A549 (cell line): ENCODE measurements around the gene EFHC2.

Experiments used
- CEBPB ChIP-seq, 2 experiments: fragments of >200 bp in 1 of 2; sonication (Bioruptor Twin) in 1 of 2; formaldehyde crosslinking in 1 of 2; IDR thresholded peaks; 2 replicates each; pipeline ENCODE4 v1.6.1; 2012 to 2016
- CTCF ChIP-seq: fragments of >200 bp; sonication (Bioruptor Twin); formaldehyde crosslinking; IDR thresholded peaks from 3 replicates; pipeline ENCODE4 v1.5.1; 2016
- EP300 ChIP-seq, 2 experiments: fragments of >200 bp; sonication (Bioruptor Twin); formaldehyde crosslinking; IDR thresholded peaks; 2 replicates in 1 of 2; 3 replicates in 1 of 2; pipeline ENCODE4 v1.6.1; 2016 to 2017
- JUN ChIP-seq, 2 experiments: fragments of >200 bp; sonication (Bioruptor Twin); formaldehyde crosslinking; IDR thresholded peaks; 2 replicates in 1 of 2; 3 replicates in 1 of 2; pipeline ENCODE4 v1.6.1; 2016 to 2017
- MYC ChIP-seq: IDR thresholded peaks from 2 replicates; pipeline ENCODE4 v1.6.1; 2012; ENCODE audit warnings: mild to moderate bottlenecking, inconsistent platforms, low read length, improper control_type of control experiment, borderline replicate concordance
- RAD21 ChIP-seq, 2 experiments: fragments of >200 bp in 1 of 2; sonication (Bioruptor Twin) in 1 of 2; formaldehyde crosslinking in 1 of 2; IDR thresholded peaks in 1 of 2; conservative IDR thresholded peaks in 1 of 2; 2 replicates in 1 of 2; 3 replicates in 1 of 2; pipeline ENCODE4 v1.6.1; 2012 to 2018; ENCODE audit warnings: inconsistent platforms in 1 of 2
- RNF2 ChIP-seq: fragments of 200-600 bp; sonication (generic); IDR thresholded peaks from 2 replicates; pipeline ENCODE4 v1.6.1; 2016; ENCODE audit warnings: low read depth, mild to moderate bottlenecking, antibody characterized with exemption, moderate library complexity, borderline replicate concordance
- SMC3 ChIP-seq: fragments of >200 bp; sonication (Bioruptor Twin); formaldehyde crosslinking; IDR thresholded peaks from 3 replicates; pipeline ENCODE4 v1.6.1; 2018; ENCODE audit warnings: inconsistent platforms

- TF ChIP-seq RAD21 (conservative IDR thresholded peaks at IDR 0.05 in 1 of 2, IDR thresholded peaks at IDR 0.05 in 1 of 2) (no peak), CTCF (no peak), JUN (IDR thresholded peaks at IDR 0.05) (no peak), MYC (no peak), RNF2 (no peak), CEBPB (IDR thresholded peaks at IDR 0.05) (no peak), EP300 (IDR thresholded peaks at IDR 0.05) (no peak), SMC3 (no peak)
Observed at GRCh38 chrX:44282753-44283152, 60.7 kb downstream of the EFHC2 start.
